Activated CD4-positive, alpha-beta T cell treated with anti-CD3 and anti-CD28 coated beads, Interleukin-2, amount 50 U/mL, for 1 hour (primary cell): ENCODE data around the gene POLR2E.

Source experiments
- DNase-seq: peaks from one replicate; pipeline ENCODE4 v3.0.0-alpha.2; 2020

The POLR2E gene

GRCh38 chr19:1062387-1063029 is 32.7 kb downstream of the POLR2E start:
- DNase-seq: no peak

DNA sequence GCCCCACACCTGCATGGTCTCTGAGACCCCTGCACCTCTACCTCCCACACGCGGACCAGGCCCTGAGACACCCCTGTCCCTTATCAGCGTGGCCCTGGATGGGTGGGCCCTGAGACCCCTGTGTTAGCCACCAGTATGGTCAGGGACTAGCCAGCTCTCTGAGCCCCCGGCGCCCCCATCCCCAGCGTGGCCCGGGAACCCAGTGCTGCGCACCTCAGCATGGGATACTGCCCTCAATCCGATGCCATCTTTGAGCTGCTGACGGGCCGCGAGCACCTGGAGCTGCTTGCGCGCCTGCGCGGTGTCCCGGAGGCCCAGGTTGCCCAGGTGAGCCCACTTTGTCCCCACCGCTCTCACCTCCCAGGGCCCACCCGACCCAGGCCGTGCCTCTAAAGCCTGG is 33.2 kb downstream of the POLR2E start:
- DNase-seq: no peak

DNA sequence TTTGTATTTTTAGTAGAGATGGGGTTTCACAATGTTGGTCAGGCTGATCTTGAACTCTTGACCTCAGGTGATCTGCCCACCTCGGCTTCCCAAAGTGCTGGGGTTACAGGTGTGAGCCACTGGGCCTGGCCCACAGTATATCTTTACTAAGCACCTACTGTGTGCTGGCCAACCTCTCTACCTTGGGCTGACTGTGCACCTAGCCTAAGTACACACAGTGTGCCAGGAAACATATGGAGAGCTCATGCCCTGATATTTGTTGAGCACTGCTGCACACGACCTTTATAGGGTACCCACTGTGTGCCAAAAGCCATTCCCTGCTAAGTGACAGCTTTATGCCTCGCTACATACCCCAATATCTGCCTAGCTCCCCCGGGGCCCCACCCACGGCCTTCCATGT is 34.5 kb downstream of the POLR2E start:
- no peak for DNase-seq

DNA sequence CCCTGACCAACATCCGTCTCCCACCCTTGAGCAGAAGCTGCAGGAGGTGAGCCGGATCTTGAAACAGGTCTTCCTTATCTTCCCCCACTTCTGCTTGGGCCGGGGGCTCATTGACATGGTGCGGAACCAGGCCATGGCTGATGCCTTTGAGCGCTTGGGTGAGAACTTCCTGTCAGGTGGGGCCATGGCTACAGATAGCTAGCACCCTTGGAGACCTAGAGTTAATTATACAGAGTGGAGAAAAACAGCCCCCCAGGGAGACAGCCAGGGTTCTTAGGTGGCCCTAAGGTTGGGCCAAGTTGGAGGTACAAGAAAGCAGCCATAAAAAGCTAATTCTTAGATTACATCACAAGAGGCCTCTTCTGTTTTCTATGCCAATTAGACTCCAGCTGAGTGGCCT is 37.1 kb downstream of the POLR2E start:
- no peak for DNase-seq

- peak; percentile 53 for DNase-seq
Observed at GRCh38 chr19:1057176-1057855, 37.9 kb downstream of the POLR2E start.

DNA sequence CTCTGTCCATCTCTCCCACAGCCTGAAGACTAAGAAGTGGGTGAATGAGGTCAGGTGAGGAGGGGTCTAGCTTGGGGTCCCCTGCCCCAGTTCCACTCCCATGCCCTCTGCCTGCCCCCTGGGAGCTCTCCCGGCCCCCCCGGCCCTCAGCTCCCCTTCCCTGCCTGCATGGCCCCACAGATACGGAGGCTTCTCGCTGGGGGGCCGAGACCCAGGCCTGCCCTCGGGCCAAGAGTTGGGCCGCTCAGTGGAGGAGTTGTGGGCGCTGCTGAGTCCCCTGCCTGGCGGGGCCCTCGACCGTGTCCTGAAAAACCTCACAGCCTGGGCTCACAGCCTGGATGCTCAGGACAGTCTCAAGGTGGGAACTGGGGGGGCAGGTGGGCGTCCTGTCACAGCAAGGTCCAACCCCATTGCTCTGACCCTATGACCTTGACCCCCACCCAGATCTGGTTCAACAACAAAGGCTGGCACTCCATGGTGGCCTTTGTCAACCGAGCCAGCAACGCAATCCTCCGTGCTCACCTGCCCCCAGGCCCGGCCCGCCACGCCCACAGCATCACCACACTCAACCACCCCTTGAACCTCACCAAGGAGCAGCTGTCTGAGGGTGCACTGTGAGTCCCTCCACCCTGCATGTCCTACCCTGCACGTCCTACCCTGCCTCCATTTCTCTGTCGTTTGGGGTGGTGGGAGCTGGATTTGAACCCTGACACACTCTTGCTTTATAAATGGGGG is 39.1 kb downstream of the POLR2E start:
- no peak for DNase-seq

DNA sequence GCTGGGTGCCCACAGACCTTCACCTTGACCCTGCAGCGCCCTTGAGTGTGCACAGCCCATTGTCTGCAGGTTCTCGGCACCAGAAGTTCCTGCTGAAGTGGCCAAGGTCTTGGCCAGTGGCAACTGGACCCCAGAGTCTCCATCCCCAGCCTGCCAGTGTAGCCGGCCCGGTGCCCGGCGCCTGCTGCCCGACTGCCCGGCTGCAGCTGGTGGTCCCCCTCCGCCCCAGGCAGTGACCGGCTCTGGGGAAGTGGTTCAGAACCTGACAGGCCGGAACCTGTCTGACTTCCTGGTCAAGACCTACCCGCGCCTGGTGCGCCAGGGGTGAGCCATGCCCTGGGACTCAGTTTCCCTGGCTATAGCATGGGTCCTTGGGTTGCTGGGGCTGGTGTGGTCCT is 40.1 kb downstream of the POLR2E start:
- DNase-seq: no peak

DNA sequence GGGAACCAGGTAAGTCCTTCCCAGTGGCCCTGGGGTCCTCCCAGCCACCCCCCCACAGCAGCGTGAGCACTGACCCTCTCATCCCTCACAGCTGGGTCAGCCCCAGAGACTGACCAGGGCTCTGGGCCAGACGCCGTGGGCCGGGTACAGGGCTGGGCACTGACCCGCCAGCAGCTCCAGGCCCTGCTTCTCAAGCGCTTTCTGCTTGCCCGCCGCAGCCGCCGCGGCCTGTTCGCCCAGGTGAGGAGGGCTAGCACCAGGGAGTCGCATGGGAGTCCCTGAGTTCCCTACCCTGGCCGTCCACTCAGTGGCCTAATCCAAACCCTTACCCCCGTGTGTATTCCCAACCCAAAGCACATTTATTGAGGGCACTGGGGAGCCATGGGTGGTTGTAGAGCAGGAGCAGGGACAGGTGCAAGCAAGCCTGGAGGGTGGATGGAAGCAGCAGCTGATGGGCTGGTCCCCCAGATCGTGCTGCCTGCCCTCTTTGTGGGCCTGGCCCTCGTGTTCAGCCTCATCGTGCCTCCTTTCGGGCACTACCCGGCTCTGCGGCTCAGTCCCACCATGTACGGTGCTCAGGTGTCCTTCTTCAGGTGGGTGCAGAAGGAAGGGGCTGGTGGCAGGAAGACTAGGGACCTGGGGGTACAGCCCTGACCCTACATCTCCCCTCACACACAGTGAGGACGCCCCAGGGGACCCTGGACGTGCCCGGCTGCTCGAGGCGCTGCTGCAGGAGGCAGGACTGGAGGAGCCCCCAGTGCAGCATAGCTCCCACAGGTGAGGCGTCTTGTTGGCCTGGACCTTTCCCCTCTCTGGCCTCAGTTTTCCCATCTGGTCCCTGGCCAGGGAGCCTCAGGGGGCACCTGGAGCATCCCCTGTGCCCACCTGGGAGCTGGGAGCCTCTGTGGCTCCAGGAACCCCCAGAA is 40.8 kb downstream of the POLR2E start:
- no peak for DNase-seq

- DNase-seq: no peak
Observed at GRCh38 chr19:1053176-1054101, 41.7 kb downstream of the POLR2E start.

GRCh38 chr19:1052349-1052975 is 42.7 kb downstream of the POLR2E start:
- no peak for DNase-seq

- no peak for DNase-seq
Observed at GRCh38 chr19:1051791-1052190, 43.4 kb downstream of the POLR2E start.

- DNase-seq: no peak
Observed at GRCh38 chr19:1050989-1051788, 44.0 kb downstream of the POLR2E start.

GRCh38 chr19:1049800-1050199 is 45.4 kb downstream of the POLR2E start:
- DNase-seq: no peak

- no peak for DNase-seq
Observed at GRCh38 chr19:1049106-1049505, 46.1 kb downstream of the POLR2E start.

GRCh38 chr19:1047696-1048147 is 47.5 kb downstream of the POLR2E start:
- DNase-seq: no peak

GRCh38 chr19:1046836-1047695 is 48.1 kb downstream of the POLR2E start:
- DNase-seq: no peak

- DNase-seq: no peak
Observed at GRCh38 chr19:1046117-1046626, 49.0 kb downstream of the POLR2E start.

DNA sequence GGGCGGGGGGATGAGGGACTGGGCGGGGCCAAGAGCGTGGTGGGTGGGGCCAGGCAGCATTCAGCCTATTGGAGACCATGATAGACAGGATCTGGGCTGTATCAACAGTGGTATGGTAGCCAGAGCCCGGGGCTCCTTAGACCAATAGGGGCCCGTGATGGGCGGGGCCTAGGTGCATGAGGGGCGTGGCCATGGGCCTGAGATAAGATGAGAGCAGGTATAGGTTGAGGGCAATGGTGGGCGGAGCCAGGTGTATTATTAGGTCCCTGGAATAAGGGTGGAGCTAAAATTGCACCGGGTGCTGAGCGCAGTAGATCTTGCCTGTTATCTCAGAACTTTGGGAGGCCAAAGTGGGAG is 50.0 kb downstream of the POLR2E start:
- peak; percentile 76 for DNase-seq
